ENCODE data around the gene BSN. TPM values are rescaled to one million over a fixed set of nuclear protein-coding genes. Genes with fewer than 3 reads are reported as not detected.

Gene BSN
- total RNA-seq, 1 donor from 2014 or later, result 0.85 TPM

DNA sequence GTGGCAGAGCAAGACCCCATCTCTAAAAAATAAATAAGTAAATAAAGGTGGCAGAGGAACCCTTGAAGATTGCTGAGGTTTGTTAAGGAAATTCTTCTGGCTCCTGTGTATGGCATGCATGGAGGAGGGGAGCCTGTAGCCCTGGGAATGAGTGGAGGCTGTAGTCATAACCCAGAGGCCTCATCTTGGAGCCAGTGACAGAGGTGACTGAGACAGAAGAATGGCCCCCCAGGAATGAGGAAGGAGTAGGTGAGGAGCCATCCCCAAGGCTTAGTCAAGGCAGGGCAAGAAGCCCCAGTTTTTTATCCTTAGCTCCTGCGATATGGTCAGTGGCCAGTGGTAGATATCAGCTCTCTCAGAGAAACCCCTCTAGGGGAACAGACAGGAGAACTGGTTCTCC, 46.5 kb downstream of the BSN start:
- H3K4me1 ChIP-seq, result no peaks in the 10 kb centered on the region
- H3K4me3 ChIP-seq, result no peak overlapping the region
- intact Hi-C loops (cut with DNase I), result no loop called here

DNA sequence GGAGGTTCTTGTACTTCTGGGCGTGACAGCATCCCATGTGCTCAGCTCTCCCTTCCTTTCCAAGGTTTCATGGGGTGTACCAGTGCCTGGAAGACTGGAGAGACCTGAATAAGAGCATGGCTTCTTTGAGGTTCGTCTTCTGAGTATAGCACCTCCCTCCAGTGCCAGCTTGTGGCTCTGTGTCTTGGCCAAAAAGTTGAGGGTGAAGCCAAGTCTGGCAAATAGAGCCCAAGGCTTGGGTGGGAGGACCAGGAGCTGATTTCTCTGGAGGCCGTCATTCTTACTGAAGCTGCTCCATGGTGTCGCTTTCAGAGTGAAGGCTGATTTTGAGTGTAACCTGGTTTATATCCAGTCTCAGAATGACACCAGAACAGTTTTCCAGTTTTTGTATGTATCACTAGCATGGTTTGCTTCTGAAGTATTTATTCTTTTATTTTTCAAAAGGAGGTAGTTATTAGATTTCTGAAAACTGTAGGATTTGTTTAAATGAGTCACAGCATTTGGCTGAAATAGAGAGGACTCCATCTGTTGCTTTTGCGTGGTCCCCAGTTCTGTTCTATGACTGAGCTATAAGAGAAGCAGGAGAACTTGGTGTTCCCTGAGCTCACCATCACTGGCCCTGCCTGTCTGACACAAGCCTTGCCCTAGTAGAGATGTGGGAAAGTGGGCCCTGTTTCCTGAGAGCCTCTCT, 47.2 kb downstream of the BSN start:
- H3K9me3 ChIP-seq, result no peaks in the 10 kb centered on the region
- H3K36me3 ChIP-seq, result no peaks in the 10 kb centered on the region
- no peak overlapping the region for H3K4me3 ChIP-seq
- TF ChIP-seq CTCF (IDR thresholded peaks at IDR 0.05), result no peak
- DNase-seq (ENCODE audit: low spot score in 2 of 2), result no peak
- no peak overlapping the region for H3K27ac ChIP-seq
- no peaks in the 10 kb centered on the region for H3K4me1 ChIP-seq
- intact Hi-C loops (cut with DNase I), result no loop called here
- no peaks in the 10 kb centered on the region for H3K27me3 ChIP-seq

More for the DNA sequence above, 46.5 kb downstream of the BSN start:
- DNase-seq (ENCODE audit: low spot score in 2 of 2), result no peak
- TF ChIP-seq CTCF (IDR thresholded peaks at IDR 0.05), result no peak
- no peaks in the 10 kb centered on the region for H3K9me3 ChIP-seq
- no peak overlapping the region for H3K27ac ChIP-seq
- H3K27me3 ChIP-seq, result no peaks in the 10 kb centered on the region
- no peaks in the 10 kb centered on the region for H3K36me3 ChIP-seq

DNA sequence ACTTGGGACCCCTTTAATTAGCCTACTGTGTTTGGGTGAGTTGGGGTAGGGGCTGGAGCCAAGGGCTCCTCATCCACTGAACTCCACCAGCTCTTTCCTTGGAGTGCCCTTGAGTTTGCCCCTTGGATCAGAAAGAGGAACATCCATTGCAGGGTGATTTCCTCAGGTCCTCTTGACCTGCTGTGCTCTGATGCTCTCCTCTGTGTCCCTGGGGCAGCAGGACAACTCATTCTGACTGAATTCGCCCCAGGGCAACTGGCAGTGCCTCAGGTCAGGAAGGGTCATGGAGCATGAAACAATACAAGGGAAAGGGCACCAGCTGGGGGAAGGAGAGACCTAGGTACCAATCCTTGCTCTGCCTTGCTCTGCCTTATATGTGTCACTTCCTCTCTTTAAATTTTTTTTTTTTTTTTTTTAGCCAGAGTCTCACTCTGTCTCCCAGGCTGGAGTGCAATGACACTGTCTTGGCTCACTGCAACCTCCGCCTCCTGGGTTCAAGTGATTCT, 47.8 kb downstream of the BSN start:
- DNase-seq (ENCODE audit: low spot score in 2 of 2), result no peak
- no peaks in the 10 kb centered on the region for H3K9me3 ChIP-seq
- intact Hi-C loops (cut with DNase I), result no loop called here
- no peak for TF ChIP-seq CTCF (IDR thresholded peaks at IDR 0.05)
- no peaks in the 10 kb centered on the region for H3K4me1 ChIP-seq
- no peak overlapping the region for H3K4me3 ChIP-seq
- H3K27me3 ChIP-seq, result no peaks in the 10 kb centered on the region
- H3K27ac ChIP-seq, result no peak overlapping the region
- H3K36me3 ChIP-seq, result no peaks in the 10 kb centered on the region

DNA sequence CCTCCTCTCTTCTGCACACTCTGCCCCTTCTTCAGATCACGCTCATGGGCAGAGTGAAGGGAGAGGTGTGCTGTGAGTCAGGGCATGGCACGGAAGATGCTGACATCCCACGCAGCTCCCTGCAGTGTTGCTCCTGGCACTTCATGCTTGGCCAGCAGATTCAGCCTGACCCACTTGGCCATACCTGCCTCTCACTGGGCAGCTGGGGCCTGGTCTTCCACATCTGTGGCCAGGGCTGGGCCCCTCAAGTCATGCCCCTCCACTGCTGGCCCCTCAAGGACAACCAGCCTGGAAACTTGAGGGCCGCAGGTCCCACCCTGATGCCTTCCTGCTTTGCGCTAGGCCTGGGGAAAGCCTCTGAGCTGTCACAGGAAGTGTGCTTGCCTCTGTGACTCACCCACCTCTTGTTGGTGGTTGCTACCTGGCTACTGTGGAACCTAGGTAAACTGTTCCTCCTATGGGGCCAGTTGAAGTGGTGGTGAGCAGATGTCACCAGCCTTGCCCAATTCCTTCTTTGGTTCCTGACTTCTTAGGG, 48.7 kb downstream of the BSN start:
- Histone ChIP-seq H3K36me3 (no peaks in the 10 kb centered on the region), H3K4me3 (no peak overlapping the region), H3K27me3 (no peaks in the 10 kb centered on the region), H3K27ac (no peak overlapping the region), H3K9me3 (no peaks in the 10 kb centered on the region), H3K4me1 (no peaks in the 10 kb centered on the region)
- intact Hi-C loops (cut with DNase I), result no loop called here
- DNase-seq (ENCODE audit: low spot score in 2 of 2), result no peak
- TF ChIP-seq CTCF (IDR thresholded peaks at IDR 0.05), result no peak

DNA sequence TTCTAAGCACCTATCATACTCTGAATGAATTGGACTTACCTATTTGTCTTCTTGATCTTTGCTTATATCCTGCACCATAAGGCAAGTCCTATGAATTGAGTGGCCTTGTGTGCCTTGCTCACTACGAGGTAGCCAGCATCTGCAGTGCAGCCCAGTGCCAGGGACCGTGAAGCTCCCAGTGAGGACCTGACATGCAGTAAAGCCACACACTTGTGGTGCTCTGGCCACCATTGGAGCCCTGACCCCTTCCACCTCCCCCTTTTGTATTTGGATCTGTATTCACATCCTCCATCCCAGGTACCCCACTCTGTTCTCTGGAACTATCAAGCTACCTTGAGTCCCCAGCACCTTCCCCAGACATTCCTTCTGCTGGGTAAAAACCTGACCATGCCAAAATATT, 52.1 kb downstream of the BSN start:
- Histone ChIP-seq H3K9me3 (no peaks in the 10 kb centered on the region), H3K36me3 (no peaks in the 10 kb centered on the region), H3K27ac (no peak overlapping the region), H3K27me3 (no peaks in the 10 kb centered on the region), H3K4me3 (no peak overlapping the region), H3K4me1 (no peaks in the 10 kb centered on the region)
- no peak for TF ChIP-seq CTCF (IDR thresholded peaks at IDR 0.05)
- intact Hi-C loops (cut with DNase I), result no loop called here
- DNase-seq (ENCODE audit: low spot score in 2 of 2), result no peak

Measured in ascending aorta (tissue), 2 donors.